CD14-positive monocyte (primary cell): ENCODE results near the gene EHF. TPM values are rescaled to one million over a fixed set of nuclear protein-coding genes. Genes with fewer than 3 reads are reported as not detected.

ENCODE experiments used
- DNase-seq, 3 donors: peaks; one replicate each; pipeline ENCODE4 v3.0.0-alpha.2; 2011 to 2022
- H2AFZ ChIP-seq: 2 replicates; pipeline ENCODE4 v1.6.0; 2012; ENCODE audit warnings: mild to moderate bottlenecking, low read depth, low read length, inconsistent platforms; ENCODE audit not compliant: insufficient read depth, poor library complexity, severe bottlenecking
- H3K27ac ChIP-seq, 2 donors: 1 replicate in 1 of 2; 2 replicates in 1 of 2; pipeline ENCODE4 v1.5.1; 2012 to 2013; ENCODE audit warnings: low read length in 2 of 2, control low read depth in 1 of 2, inconsistent platforms in 1 of 2, low read depth in 1 of 2, mild to moderate bottlenecking in 1 of 2
- H3K27me3 ChIP-seq, 2 donors: one replicate each; pipeline versions ENCODE4 v1.6.0 to v1.6.1; 2011 to 2013; ENCODE audit warnings: low read length in 2 of 2; ENCODE audit not compliant: control insufficient read depth in 2 of 2, insufficient read depth in 2 of 2
- H3K36me3 ChIP-seq, 2 donors: replicated peaks in 1 of 2; 1 replicate in 1 of 2; 2 replicates in 1 of 2; pipeline versions ENCODE4 v1.5.1 to v1.6.1; 2012 to 2013; ENCODE audit warnings: low read length in 2 of 2, control low read depth in 1 of 2, inconsistent platforms in 1 of 2, mild to moderate bottlenecking in 1 of 2; ENCODE audit not compliant: insufficient read depth in 2 of 2, control insufficient read depth in 1 of 2
- H3K4me1 ChIP-seq, 2 donors: 1 replicate in 1 of 2; 2 replicates in 1 of 2; pipeline versions ENCODE4 v1.5.1 to v1.6.1; 2012 to 2013; ENCODE audit warnings: low read length in 2 of 2, control low read depth in 1 of 2, inconsistent platforms in 1 of 2, mild to moderate bottlenecking in 1 of 2, moderate library complexity in 1 of 2; ENCODE audit not compliant: insufficient read depth in 2 of 2, control insufficient read depth in 1 of 2
- H3K4me2 ChIP-seq: replicated peaks from 2 replicates; pipeline ENCODE3; 2012; ENCODE audit warnings: low read length, moderate library complexity, mild to moderate bottlenecking; ENCODE audit not compliant: poor library complexity, severe bottlenecking; ENCODE audit errors: extremely low read depth
- H3K4me3 ChIP-seq, 3 experiments: fragments of 200-600 bp in 1 of 3; sonication (generic) in 1 of 3; replicated peaks in 1 of 3; 1 replicate in 2 of 3; 2 replicates in 1 of 3; pipeline ENCODE4 v1.5.1; 2011 to 2013; ENCODE audit warnings: low read length in 3 of 3, mild to moderate bottlenecking in 3 of 3, control low read depth in 2 of 3, low read depth in 2 of 3, inconsistent platforms in 1 of 3, moderate library complexity in 1 of 3
- H3K79me2 ChIP-seq: 2 replicates; pipeline ENCODE4 v1.6.0; 2012; ENCODE audit warnings: mild to moderate bottlenecking, control low read depth, inconsistent platforms, low read length, moderate library complexity; ENCODE audit not compliant: insufficient read depth
- H3K9ac ChIP-seq: 2 replicates; pipeline ENCODE4 v1.6.0; 2017; ENCODE audit warnings: low read length, mild to moderate bottlenecking; ENCODE audit not compliant: insufficient read depth, poor library complexity, severe bottlenecking
- H3K9me3 ChIP-seq, 2 donors: replicated peaks in 1 of 2; 1 replicate in 1 of 2; 2 replicates in 1 of 2; pipeline versions ENCODE4 v1.5.1 to v1.6.1; 2012 to 2013; ENCODE audit warnings: low read length in 2 of 2, control low read depth in 1 of 2; ENCODE audit not compliant: control insufficient read depth in 1 of 2, insufficient read depth in 1 of 2
- H4K20me1 ChIP-seq: 2 replicates; pipeline ENCODE4 v1.6.0; 2012; ENCODE audit warnings: mild to moderate bottlenecking, low read length, control low read depth, moderate library complexity; ENCODE audit not compliant: insufficient read depth
- H3K27ac Mint-ChIP-seq, 7 donors: one replicate each; pipeline ENCODE4 v1.8.0; 2020; ENCODE audit warnings: mild to moderate bottlenecking in 7 of 7, mixed read lengths in 7 of 7, moderate library complexity in 6 of 7, inconsistent platforms in 2 of 7
- H3K27me3 Mint-ChIP-seq, 3 donors: one replicate each; pipeline ENCODE4 v1.8.0; 2021 to 2022; ENCODE audit warnings: low read depth in 3 of 3, mild to moderate bottlenecking in 3 of 3, mixed read lengths in 3 of 3, moderate library complexity in 3 of 3, inconsistent platforms in 1 of 3
- H3K36me3 Mint-ChIP-seq, 2 donors: one replicate each; pipeline ENCODE4 v1.8.0; 2020; ENCODE audit warnings: mixed read lengths in 2 of 2, inconsistent platforms in 1 of 2, mild to moderate bottlenecking in 1 of 2
- H3K4me1 Mint-ChIP-seq: one replicate; pipeline ENCODE4 v1.8.0; 2020; ENCODE audit warnings: mild to moderate bottlenecking, mixed read lengths
- H3K4me3 Mint-ChIP-seq, 2 donors: one replicate each; pipeline ENCODE4 v1.8.0; 2020; ENCODE audit warnings: mild to moderate bottlenecking in 2 of 2, mixed read lengths in 2 of 2, moderate library complexity in 1 of 2
- H3K9me3 Mint-ChIP-seq, 7 donors: one replicate each; pipeline ENCODE4 v1.8.0; 2020 to 2022; ENCODE audit warnings: mixed read lengths in 7 of 7, mild to moderate bottlenecking in 6 of 7, moderate library complexity in 6 of 7, inconsistent platforms in 2 of 7
- WGBS: methylation state at CpG from one replicate; pipeline ENCODE4 v1.1.5; 2013; ENCODE audit warnings: missing lambda C conversion rate; ENCODE audit not compliant: insufficient coverage; 5-methylcytosine and 5-hydroxymethylcytosine counted together
- intact Hi-C, 2 donors: fragments of 100-400 bp; cut with micrococcal nuclease; formaldehyde crosslinking; loops; one replicate each; pipeline versions ENCODE4 v1.15.0 to v1.15.1; 2023
- polyA plus RNA-seq, 3 donors: library from polyadenylated mRNA; depleted of rRNA in 1 of 3; unstranded in 2 of 3; stranded (reverse) in 1 of 3; fragments of 300-500 nt in 2 of 3; fragments of >200 nt in 1 of 3; fragmentation: Illumina TruSeq in 2 of 3; gene quantifications; 1 replicate in 2 of 3; 2 replicates in 1 of 3; pipeline ENCODE4 v1.2.3, GENCODE V29; 2012 to 2021
- TF ChIP-seq, protein P1 (sequence below): fragments of 200-600 bp; IDR thresholded peaks from one replicate; pipeline ENCODE4 v1.8.0; 2022; ENCODE audit warnings: antibody characterized with exemption, mild to moderate bottlenecking

Gene EHF
- polyA plus RNA-seq, 3 donors: 0.17 to 0.21 TPM; not detected in 1

DNA sequence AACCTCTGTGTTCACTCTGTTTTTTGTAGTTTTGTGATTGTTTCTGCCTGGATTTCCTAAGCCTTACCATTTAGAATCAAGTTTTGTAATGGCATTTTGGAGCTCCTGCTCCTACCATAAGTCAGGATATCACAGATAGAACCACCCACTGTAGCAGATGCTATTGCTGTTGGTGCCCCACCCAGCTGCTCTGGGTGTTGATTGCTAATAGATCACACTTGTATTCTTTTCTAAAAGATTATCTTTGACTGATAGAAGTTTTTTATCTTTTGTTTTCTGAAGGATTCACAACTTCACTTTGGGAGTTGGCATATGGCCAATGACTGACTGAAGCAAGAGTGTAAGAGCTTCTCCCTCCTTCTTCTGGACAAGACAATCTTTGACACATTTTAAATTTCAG lies 76.0 kb downstream of the EHF start:
- Histone ChIP-seq H3K4me2 (no peak overlapping the region), H3K9ac (no peak overlapping the region), H3K4me1 (no peaks in the 10 kb centered on the region), H3K9me3 (peaks cover 0 to 9% of the 10 kb centered on the region in 2 donors), H3K79me2 (no peaks in the 10 kb centered on the region), H2AFZ (no peak overlapping the region), H3K27me3 (no peaks in the 10 kb centered on the region), H3K4me3 (no peak overlapping the region), H4K20me1 (no peaks in the 10 kb centered on the region), H3K27ac (no peak overlapping the region), H3K36me3 (no peaks in the 10 kb centered on the region)
- H3K4me3 Mint-ChIP-seq: no peak overlapping the region
- intact Hi-C loops: no loop called here
- no peaks in the 10 kb centered on the region for H3K36me3 Mint-ChIP-seq
- no peak overlapping the region for H3K27ac Mint-ChIP-seq
- peaks cover 0 to 2% (median 2%) of the 10 kb centered on the region in 3 donors for H3K27me3 Mint-ChIP-seq
- TF ChIP-seq, protein P1, sequence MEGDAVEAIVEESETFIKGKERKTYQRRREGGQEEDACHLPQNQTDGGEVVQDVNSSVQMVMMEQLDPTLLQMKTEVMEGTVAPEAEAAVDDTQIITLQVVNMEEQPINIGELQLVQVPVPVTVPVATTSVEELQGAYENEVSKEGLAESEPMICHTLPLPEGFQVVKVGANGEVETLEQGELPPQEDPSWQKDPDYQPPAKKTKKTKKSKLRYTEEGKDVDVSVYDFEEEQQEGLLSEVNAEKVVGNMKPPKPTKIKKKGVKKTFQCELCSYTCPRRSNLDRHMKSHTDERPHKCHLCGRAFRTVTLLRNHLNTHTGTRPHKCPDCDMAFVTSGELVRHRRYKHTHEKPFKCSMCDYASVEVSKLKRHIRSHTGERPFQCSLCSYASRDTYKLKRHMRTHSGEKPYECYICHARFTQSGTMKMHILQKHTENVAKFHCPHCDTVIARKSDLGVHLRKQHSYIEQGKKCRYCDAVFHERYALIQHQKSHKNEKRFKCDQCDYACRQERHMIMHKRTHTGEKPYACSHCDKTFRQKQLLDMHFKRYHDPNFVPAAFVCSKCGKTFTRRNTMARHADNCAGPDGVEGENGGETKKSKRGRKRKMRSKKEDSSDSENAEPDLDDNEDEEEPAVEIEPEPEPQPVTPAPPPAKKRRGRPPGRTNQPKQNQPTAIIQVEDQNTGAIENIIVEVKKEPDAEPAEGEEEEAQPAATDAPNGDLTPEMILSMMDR: no peak
- no peak for DNase-seq
- no peaks in the 10 kb centered on the region for H3K4me1 Mint-ChIP-seq
- peaks cover 7 to 24% (median 17%) of the 10 kb centered on the region in 7 donors for H3K9me3 Mint-ChIP-seq

DNA sequence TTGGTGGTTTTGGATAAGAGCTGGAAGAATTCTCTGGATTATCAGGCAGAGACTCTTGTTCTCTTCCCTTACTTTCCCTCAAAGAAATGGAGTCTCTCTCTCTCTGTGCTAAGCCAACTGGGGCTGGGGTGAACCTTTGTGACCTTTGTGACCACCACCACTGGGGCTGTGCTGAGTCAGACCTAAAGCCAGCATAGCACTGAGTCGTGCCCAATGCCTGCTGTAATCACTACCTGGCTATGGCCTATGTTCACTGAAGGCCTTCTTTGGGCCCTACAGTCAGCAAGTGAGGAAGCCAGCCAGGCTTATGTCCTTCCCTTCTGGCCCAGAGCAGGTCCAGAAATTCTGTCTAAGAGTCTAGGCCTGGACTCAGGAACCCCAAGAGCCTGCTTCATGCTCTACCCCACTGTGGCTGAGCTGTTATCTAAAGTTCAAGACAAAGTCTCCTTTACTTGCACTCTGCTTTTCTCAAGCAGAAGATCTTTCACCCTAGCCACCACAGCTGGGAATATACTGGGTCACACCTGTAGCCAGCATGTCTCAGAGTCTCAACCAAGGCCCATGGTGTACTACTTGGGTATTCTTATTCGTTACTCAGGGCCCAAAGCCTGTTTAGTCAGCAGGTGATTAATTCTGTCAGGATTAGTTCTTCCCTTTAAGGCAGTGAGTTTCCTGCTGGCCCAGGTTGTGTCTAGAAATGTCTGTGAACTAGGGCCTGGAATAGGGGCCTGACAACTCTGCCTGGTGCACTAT lies 86.0 kb downstream of the EHF start:
- Mint-ChIP-seq H3K27ac (no peak overlapping the region), H3K4me1 (peaks cover 9% of the 10 kb centered on the region), H3K27me3 (peaks cover 0 to 1% (median 0%) of the 10 kb centered on the region in 3 donors), H3K4me3 (no peak overlapping the region), H3K36me3 (peaks cover 0 to 2% of the 10 kb centered on the region in 2 donors), H3K9me3 (peaks cover 6 to 24% (median 16%) of the 10 kb centered on the region in 7 donors)
- no peak overlapping the region for H3K4me3 ChIP-seq
- no peaks in the 10 kb centered on the region for H4K20me1 ChIP-seq
- no peak overlapping the region for H3K27ac ChIP-seq
- TF ChIP-seq, protein P1: no peak
- DNase-seq: no peak
- no peak overlapping the region for H3K4me2 ChIP-seq
- no peaks in the 10 kb centered on the region for H3K27me3 ChIP-seq
- intact Hi-C loops: no loop called here
- H3K9ac ChIP-seq: no peak overlapping the region
- H2AFZ ChIP-seq: no peak overlapping the region
- 100% methylated on average over 1 of the region's 2 CpGs for WGBS
- H3K79me2 ChIP-seq: no peaks in the 10 kb centered on the region
- H3K9me3 ChIP-seq: peaks cover 8 to 20% of the 10 kb centered on the region in 2 donors
- H3K36me3 ChIP-seq: no peaks in the 10 kb centered on the region
- no peaks in the 10 kb centered on the region for H3K4me1 ChIP-seq
